EL (cell line): ENCODE results near the gene NTSR1.

Source experiments
- DNase-seq: peaks from one replicate; pipeline ENCODE4 v3.0.0-alpha.2; 2016

The NTSR1 gene

DNA sequence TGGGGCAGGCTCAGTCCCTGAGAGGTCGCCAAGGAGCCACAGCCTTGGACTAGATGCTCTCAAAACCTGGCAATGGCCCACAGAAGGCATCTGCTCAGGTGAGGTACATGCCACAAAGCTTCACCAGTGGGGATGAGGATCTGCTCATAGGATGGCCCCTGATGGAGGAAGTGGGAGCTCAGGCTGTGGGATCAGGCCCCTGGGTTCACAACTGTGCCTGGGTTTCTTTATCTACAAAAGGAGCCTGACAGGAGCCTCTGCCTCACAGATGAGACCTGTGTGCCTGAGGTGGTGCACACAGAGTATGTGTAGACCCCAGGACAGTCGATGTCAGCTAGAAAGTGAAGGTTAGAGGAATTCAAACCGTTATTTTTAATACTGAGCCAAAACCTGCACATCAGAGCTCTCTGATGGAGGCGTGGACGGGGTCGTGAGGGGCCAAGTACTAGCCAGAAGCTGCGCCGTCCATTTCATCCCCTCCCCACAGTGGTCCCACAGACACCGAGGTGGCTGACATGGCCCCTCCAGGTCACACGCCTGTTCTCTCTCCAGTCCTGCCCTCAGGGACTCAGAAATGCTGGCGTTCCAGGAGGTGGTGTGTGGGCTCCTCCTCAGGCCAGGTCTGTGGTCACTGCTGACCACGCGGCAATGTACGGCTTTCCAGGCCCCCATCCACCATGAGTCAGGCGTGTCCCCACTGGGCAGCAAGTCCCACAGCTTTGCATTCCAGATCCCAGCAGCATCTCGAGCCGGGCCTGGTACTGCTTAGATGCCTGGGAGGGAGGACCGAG lies 33.3 kb downstream of the NTSR1 start:
- DNase-seq: no peak

- no peak for DNase-seq
Measured at GRCh38 chr20:62742550-62742949, 33.9 kb downstream of the NTSR1 start.

- DNase-seq: no peak
Measured at GRCh38 chr20:62742979-62743776, 34.5 kb downstream of the NTSR1 start.

- no peak for DNase-seq
Measured at GRCh38 chr20:62743777-62744317, 35.2 kb downstream of the NTSR1 start.

GRCh38 chr20:62744741-62745191 lies 36.1 kb downstream of the NTSR1 start:
- no peak for DNase-seq

GRCh38 chr20:62745279-62745951 lies 36.8 kb downstream of the NTSR1 start:
- no peak for DNase-seq

DNA sequence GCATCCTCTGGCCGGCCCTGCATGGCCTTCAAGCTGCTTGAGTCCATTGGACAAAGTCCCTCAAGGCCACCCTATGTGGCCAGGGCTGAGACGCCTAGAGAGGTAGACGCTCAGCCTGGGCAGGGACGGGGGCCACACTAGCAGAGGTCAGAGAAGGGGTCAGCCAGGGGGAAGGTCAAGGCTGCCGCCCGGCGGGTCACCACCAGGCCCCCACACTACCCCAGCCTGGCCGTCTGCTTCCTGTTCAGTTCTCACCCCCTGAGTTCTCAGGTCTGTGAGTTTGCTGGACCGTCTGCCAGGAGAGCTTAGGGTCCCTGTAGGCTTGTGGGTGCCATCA lies 37.3 kb downstream of the NTSR1 start:
- DNase-seq: no peak

DNA sequence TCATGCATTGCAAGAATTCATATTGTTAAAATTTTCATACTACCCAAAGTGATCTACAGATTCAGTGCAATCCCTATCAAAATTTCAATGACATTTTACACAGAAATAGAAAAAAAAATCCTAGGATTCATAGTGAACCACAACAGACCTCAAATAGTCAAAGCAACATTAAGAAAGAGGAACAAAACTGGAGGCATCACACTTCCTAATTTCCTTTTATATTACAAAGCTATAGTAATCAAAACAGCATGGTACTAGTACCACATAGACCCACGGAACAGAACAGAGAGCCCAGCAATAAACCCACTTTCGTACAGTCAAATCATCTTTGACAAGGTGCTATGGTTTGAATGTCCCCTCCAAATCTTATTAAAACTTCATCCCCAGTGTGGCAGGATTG lies 39.7 kb downstream of the NTSR1 start:
- no peak for DNase-seq

DNA sequence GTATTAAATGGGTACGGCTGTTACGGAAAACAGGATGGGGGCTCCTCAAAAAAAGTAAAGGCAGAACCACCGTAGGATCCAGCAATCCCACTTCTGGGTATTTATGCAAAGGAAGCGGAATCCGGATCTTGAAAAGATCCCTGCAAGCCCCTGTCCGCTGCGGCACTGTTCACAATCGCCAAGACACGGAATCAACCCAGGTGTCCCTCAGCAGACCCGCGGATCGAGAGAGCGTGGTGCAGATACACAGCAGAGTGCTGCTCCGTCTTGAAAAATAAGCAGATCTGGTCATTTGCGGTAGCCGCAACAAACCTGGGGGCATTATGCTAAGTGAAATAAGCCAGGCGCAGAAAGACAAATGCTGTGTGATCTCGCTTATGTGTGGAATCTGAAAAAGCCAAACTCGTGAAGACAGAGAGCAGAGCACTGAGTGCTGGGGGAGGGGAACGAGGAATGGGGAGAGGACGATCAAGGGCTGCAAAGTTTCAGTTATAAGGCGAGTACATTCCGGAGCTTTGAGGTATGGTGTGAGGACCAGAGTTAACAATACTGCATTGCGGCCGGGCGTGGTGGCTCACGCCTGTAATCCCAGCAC lies 41.3 kb downstream of the NTSR1 start:
- no peak for DNase-seq

DNA sequence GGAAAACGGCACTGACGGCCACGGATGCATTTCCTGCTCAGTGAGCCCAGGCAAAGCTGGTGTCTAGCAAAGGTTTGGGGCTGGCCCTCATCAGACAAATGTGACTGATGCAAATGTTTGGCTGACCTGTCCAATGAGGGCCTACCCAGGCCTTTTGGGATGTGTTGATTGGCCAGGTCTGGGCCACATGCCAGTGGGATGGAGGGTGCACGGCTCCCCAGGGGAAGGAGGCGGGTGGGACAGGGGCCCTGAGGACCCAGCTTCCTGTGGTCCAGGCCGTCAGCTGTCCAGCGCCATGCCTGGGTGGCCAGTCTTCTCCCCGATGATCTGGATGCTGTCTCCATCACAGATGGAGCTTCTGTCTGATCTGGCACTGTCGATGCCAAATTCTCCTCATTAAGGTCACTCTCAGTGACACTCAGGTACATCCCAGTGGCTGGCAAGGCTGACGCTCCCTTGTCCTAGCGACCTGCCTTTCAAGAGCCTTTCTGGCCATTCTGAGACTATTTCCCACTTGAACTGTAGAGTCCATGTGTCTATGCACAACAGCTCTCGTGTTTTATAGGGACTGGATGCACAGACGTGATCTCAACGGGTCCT lies 43.0 kb downstream of the NTSR1 start:
- no peak for DNase-seq

GRCh38 chr20:62752181-62752670 lies 43.6 kb downstream of the NTSR1 start:
- no peak for DNase-seq

- peak; percentile 21 for DNase-seq
Measured at GRCh38 chr20:62752671-62753501, 44.2 kb downstream of the NTSR1 start.

DNA sequence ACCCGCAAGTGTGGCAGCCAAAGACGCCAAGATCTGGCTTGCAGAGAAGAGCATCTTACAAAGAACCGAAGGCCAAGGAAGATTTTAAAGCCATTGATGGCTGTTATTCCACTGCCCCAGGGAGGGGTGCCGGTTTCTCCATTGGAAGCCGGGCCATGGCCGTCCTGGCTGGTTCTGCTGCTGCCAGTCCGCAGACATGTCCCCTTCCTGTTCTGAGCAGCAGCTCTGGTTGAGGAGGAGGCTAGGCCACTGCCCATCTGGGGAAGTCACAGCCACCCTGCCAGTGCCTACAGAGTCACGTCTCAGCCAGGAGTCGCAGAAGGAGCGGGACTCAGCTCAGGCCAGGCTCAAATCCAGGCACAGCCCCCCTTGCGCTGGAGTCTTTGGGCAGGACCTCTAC lies 45.0 kb downstream of the NTSR1 start:
- no peak for DNase-seq

GRCh38 chr20:62754122-62754990 lies 45.7 kb downstream of the NTSR1 start:
- DNase-seq: no peak

DNA sequence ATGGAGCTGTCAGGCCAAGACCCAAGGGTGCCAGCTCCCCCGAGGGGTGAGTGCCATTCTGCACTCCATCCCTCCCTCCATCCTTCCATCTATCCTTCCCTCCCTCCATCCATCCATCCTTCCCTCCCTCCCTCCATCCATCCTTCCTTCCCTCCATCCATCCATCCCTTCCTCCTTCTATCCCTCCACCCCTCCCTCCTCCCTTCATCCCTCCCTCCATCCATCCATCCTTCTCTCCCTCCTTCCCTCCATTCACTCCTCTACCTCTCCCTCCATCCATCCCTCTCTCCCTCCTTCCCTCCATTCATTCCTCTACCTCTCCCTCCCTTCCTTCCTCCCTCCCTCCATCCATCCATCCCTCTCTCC lies 46.3 kb downstream of the NTSR1 start:
- no peak for DNase-seq

GRCh38 chr20:62755817-62756724 lies 47.4 kb downstream of the NTSR1 start:
- DNase-seq: no peak

- no peak for DNase-seq
Measured at GRCh38 chr20:62758226-62758912, 49.7 kb downstream of the NTSR1 start.

GRCh38 chr20:62759981-62760431 lies 51.4 kb downstream of the NTSR1 start:
- DNase-seq: no peak

- no peak for DNase-seq
Measured at GRCh38 chr20:62760471-62760855, 51.8 kb downstream of the NTSR1 start.
